Hepatocyte (in vitro differentiated cells): ENCODE results near the gene ROR2. TPM values are rescaled to one million over a fixed set of nuclear protein-coding genes. Genes with fewer than 3 reads are reported as not detected.
A peak's percentile ranks its signal among the peaks of the same experiment; 100 is the strongest.

Experiments used
- DNase-seq: peaks from one replicate; pipeline ENCODE4 v3.0.0-alpha.2; 2016; ENCODE audit warnings: low spot score
- H2AFZ ChIP-seq: fragments of 200-600 bp; sonication (generic); 2 replicates; pipeline ENCODE4 v1.6.0; 2016; ENCODE audit warnings: antibody characterized with exemption, mild to moderate bottlenecking
- H3K27ac ChIP-seq: fragments of 200-600 bp; sonication (generic); 2 replicates; pipeline ENCODE4 v1.5.1; 2016; ENCODE audit warnings: mild to moderate bottlenecking
- H3K27me3 ChIP-seq: fragments of 200-600 bp; sonication (generic); 2 replicates; pipeline ENCODE4 v1.6.1; 2016
- H3K36me3 ChIP-seq: fragments of 200-600 bp; sonication (generic); replicated peaks from 2 replicates; pipeline ENCODE4 v1.5.1; 2016; ENCODE audit warnings: low read depth; ENCODE audit not compliant: insufficient read depth
- H3K4me1 ChIP-seq: fragments of 200-600 bp; sonication (generic); 2 replicates; pipeline ENCODE4 v1.5.1; 2016; ENCODE audit warnings: mild to moderate bottlenecking, moderate library complexity; ENCODE audit not compliant: insufficient read depth
- H3K4me2 ChIP-seq: fragments of 200-600 bp; sonication (generic); 2 replicates; pipeline ENCODE4 v1.6.0; 2016
- H3K4me3 ChIP-seq: fragments of 200-600 bp; sonication (generic); 2 replicates; pipeline ENCODE4 v1.5.1; 2016; ENCODE audit warnings: mild to moderate bottlenecking
- H3K79me2 ChIP-seq: fragments of 200-600 bp; sonication (generic); 2 replicates; pipeline ENCODE4 v1.6.0; 2017; ENCODE audit warnings: mild to moderate bottlenecking
- H3K9me2 ChIP-seq: fragments of 200-600 bp; sonication (generic); replicated peaks from 2 replicates; pipeline ENCODE4 v1.6.0; 2017; ENCODE audit warnings: mild to moderate bottlenecking; ENCODE audit not compliant: insufficient read depth
- H3K9me3 ChIP-seq: fragments of 200-600 bp; sonication (generic); 2 replicates; pipeline ENCODE4 v1.5.1; 2016; ENCODE audit warnings: low read depth, mild to moderate bottlenecking
- H4K20me1 ChIP-seq: fragments of 200-600 bp; sonication (generic); 2 replicates; pipeline ENCODE4 v1.6.0; 2016; ENCODE audit warnings: mild to moderate bottlenecking; ENCODE audit not compliant: insufficient read depth, poor library complexity, severe bottlenecking
- EZH2 ChIP-seq: fragments of 200-600 bp; sonication (generic); IDR thresholded peaks from 2 replicates; pipeline ENCODE4 v1.6.1; 2016; ENCODE audit warnings: antibody characterized with exemption, mild to moderate bottlenecking, borderline replicate concordance
- EZH2phosphoT487 ChIP-seq: fragments of 200-600 bp; sonication (generic); IDR thresholded peaks from one replicate; pipeline ENCODE4 v1.6.1; 2018; ENCODE audit warnings: antibody characterized with exemption, mild to moderate bottlenecking, low read depth, moderate library complexity; ENCODE audit not compliant: unreplicated experiment, severe bottlenecking
- WGBS: methylation state at CpG from one replicate; pipeline ENCODE4 v1.1.6; 2016; ENCODE audit warnings: low lambda C conversion rate; ENCODE audit errors: missing lambda C conversion rate; 5-methylcytosine and 5-hydroxymethylcytosine counted together
- polyA plus RNA-seq: library from polyadenylated mRNA; unstranded; fragments of >200 nt; fragmentation: Nextera tagmentation; extraction: Ambion mirVana; gene quantifications from 2 replicates; pipeline ENCODE4 v1.2.1, GENCODE V29; 2016
- total RNA-seq: library from RNA; depleted of rRNA; stranded (reverse); fragments of >200 nt; gene quantifications from 2 replicates; pipeline ENCODE4 v1.2.3, GENCODE V29; 2014
- TF ChIP-seq, protein P1 (sequence below): fragments of 200-600 bp; sonication (generic); IDR thresholded peaks from 2 replicates; pipeline ENCODE4 v1.5.1; 2016; ENCODE audit warnings: antibody characterized with exemption, mild to moderate bottlenecking; ENCODE audit not compliant: poor library complexity

The ROR2 gene
- total and polyA plus RNA-seq, 2 experiments from 2014 or later = 25.6 to 29.5 TPM

- H3K27ac ChIP-seq = peak overlapping the region; percentile 94
- H4K20me1 ChIP-seq = peaks cover 6% of the 10 kb centered on the region
- no peak overlapping the region for H3K4me3 ChIP-seq
- no peaks in the 10 kb centered on the region for H3K9me3 ChIP-seq
- H3K36me3 ChIP-seq = no peaks in the 10 kb centered on the region
- no peaks in the 10 kb centered on the region for H3K9me2 ChIP-seq
- TF ChIP-seq EZH2 = no peak
- no peak for TF ChIP-seq EZH2phosphoT487
- no peaks in the 10 kb centered on the region for H3K27me3 ChIP-seq
- WGBS = 45% methylated on average over 7 of the region's 7 CpGs
- H2AFZ ChIP-seq = no peak overlapping the region
- H3K4me1 ChIP-seq = peaks cover 56% of the 10 kb centered on the region
- peaks cover 73% of the 10 kb centered on the region for H3K79me2 ChIP-seq
- peak overlapping the region; percentile 68 for H3K4me2 ChIP-seq
- no peak for DNase-seq
These were observed 116.2 kb downstream of the ROR2 start for GRCh38 chr9:91833878-91834255.

DNA sequence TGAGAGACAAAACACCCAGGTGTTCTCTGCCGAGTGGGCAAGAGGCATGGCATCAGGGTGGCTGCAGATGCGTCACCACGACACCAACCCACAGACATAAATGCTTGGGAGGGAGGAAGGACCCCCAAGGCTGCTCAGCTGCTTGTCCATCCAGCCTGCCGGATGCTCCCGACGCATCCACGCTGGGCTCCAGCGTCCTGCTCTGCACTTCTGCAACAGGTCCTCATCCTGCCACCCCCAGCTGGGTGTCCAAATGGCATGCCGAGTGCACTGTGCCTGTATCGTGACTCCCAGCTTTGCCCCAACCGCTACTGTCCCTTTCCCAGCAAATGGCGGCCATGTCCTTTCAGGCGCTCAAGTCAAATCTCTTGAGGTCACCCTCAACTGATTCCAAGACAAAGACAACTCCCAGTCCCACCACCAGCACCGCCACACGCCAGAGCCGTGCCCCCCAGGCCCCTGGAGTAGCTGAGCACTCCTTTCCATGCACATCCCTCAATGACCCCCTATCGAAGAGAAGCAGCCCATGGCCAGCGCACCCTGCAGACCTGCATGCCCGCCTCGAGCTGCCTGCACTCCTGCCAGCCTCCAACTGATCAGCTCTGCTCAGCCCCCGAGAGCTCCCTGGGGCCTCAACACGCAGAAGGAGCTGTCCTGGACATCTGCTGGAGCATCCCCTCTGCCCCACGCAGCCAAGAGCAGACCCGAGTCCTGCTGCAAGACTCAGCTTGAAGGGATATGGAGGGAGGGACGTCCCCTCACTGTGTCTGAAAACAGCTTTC, 116.7 kb downstream of the ROR2 start:
- 89% methylated on average over 21 of the region's 25 CpGs for WGBS
- DNase-seq = no peak
- TF ChIP-seq EZH2phosphoT487 (no peak), EZH2 (no peak)
- TF ChIP-seq, protein P1, sequence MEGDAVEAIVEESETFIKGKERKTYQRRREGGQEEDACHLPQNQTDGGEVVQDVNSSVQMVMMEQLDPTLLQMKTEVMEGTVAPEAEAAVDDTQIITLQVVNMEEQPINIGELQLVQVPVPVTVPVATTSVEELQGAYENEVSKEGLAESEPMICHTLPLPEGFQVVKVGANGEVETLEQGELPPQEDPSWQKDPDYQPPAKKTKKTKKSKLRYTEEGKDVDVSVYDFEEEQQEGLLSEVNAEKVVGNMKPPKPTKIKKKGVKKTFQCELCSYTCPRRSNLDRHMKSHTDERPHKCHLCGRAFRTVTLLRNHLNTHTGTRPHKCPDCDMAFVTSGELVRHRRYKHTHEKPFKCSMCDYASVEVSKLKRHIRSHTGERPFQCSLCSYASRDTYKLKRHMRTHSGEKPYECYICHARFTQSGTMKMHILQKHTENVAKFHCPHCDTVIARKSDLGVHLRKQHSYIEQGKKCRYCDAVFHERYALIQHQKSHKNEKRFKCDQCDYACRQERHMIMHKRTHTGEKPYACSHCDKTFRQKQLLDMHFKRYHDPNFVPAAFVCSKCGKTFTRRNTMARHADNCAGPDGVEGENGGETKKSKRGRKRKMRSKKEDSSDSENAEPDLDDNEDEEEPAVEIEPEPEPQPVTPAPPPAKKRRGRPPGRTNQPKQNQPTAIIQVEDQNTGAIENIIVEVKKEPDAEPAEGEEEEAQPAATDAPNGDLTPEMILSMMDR = no peak
- H3K4me1 ChIP-seq = peaks cover 50% of the 10 kb centered on the region
- H3K27me3 ChIP-seq = no peaks in the 10 kb centered on the region
- H3K4me2 ChIP-seq = peak overlapping the region; percentile 68
- peaks cover 79% of the 10 kb centered on the region for H3K79me2 ChIP-seq
- no peaks in the 10 kb centered on the region for H3K9me2 ChIP-seq
- no peak overlapping the region for H2AFZ ChIP-seq
- peaks cover 6% of the 10 kb centered on the region for H4K20me1 ChIP-seq
- peak overlapping the region; percentile 94 for H3K27ac ChIP-seq
- H3K4me3 ChIP-seq = no peak overlapping the region
- no peaks in the 10 kb centered on the region for H3K9me3 ChIP-seq
- no peaks in the 10 kb centered on the region for H3K36me3 ChIP-seq

GRCh38 chr9:91832322-91832721, 117.7 kb downstream of the ROR2 start:
- no peaks in the 10 kb centered on the region for H3K27me3 ChIP-seq
- DNase-seq = no peak
- no peaks in the 10 kb centered on the region for H3K9me3 ChIP-seq
- no peak overlapping the region for H2AFZ ChIP-seq
- H3K27ac ChIP-seq = no peak overlapping the region
- H3K4me1 ChIP-seq = peaks cover 40% of the 10 kb centered on the region
- peaks cover 80% of the 10 kb centered on the region for H3K79me2 ChIP-seq
- no peaks in the 10 kb centered on the region for H3K9me2 ChIP-seq
- no peak overlapping the region for H3K4me2 ChIP-seq
- H3K36me3 ChIP-seq = no peaks in the 10 kb centered on the region
- TF ChIP-seq EZH2 = no peak
- TF ChIP-seq EZH2phosphoT487 = no peak
- TF ChIP-seq, protein P1 = no peak
- 99% methylated on average over 7 of the region's 7 CpGs for WGBS
- H3K4me3 ChIP-seq = no peak overlapping the region
- H4K20me1 ChIP-seq = peaks cover 6% of the 10 kb centered on the region

DNA sequence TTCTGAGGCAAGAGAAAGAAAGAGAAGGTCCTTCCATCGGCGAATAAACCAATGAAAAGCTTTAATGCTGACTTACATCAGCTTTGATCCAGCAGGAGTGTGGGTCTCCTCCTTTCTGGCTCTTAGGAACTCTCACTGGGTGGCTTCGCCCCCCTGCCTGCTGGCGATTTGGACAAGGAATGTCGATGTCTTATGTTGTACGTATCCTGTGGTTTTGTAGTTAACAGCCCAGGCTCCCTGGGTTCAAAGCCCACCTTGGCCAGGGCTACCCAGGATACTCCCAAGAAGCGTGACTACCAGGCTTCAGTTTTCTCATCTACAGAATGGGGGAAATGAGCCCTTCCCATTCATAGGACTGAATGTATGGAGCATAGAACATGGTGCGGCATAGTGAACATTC, 124.2 kb downstream of the ROR2 start:
- no peaks in the 10 kb centered on the region for H3K27me3 ChIP-seq
- no peak overlapping the region for H3K4me3 ChIP-seq
- no peaks in the 10 kb centered on the region for H4K20me1 ChIP-seq
- peak overlapping the region; percentile 87 for H3K27ac ChIP-seq
- 86% methylated on average over 8 of the region's 8 CpGs for WGBS
- H3K4me2 ChIP-seq = no peak overlapping the region
- H3K9me3 ChIP-seq = no peaks in the 10 kb centered on the region
- no peaks in the 10 kb centered on the region for H3K36me3 ChIP-seq
- no peaks in the 10 kb centered on the region for H3K9me2 ChIP-seq
- peaks cover 25% of the 10 kb centered on the region for H3K4me1 ChIP-seq
- H3K79me2 ChIP-seq = peaks cover 67% of the 10 kb centered on the region
- no peak for DNase-seq
- no peak for TF ChIP-seq EZH2
- TF ChIP-seq, protein P1 = no peak
- no peak for TF ChIP-seq EZH2phosphoT487
- no peak overlapping the region for H2AFZ ChIP-seq
